SK-N-SH (cell line): ENCODE results near the gene ACOXL. TPM values are rescaled to one million over a fixed set of nuclear protein-coding genes. Genes with fewer than 3 reads are reported as not detected.

Source experiments
- CTCF ChIA-PET: fragments of 300-600, 350-600 bp; formaldehyde crosslinking; extraction: SDS; loops from one replicate; lab custom pipeline; 2021; lab: Yijun Ruan, JAX
- POLR2A ChIA-PET: fragments of 350-600 bp; sonication (Branson Sonifier 250); formaldehyde crosslinking; extraction: SDS; loops from one replicate; lab custom pipeline; 2020; ENCODE audit warnings: antibody characterized with exemption, inconsistent platforms; lab: Yijun Ruan, JAX
- DNase-seq: peaks from one replicate; pipeline ENCODE4 v3.0.0; 2012
- H2AFZ ChIP-seq: fragments of 200-600 bp; sonication (generic); 2 replicates; pipeline ENCODE4 v1.8.1; 2016; ENCODE audit warnings: antibody characterized with exemption, mild to moderate bottlenecking, low read depth
- H3F3A ChIP-seq: fragments of 200-600 bp; sonication (generic); replicated peaks from 2 replicates; pipeline ENCODE3; 2016; ENCODE audit warnings: antibody characterized with exemption, mild to moderate bottlenecking; ENCODE audit not compliant: insufficient read depth
- H3K27ac ChIP-seq, 2 experiments: fragments of 200-500 bp in 1 of 2; fragments of 200-600 bp in 1 of 2; sonication (Bioruptor generic) in 1 of 2; sonication (generic), shearing (Covaris generic) in 1 of 2; 2 replicates each; pipeline versions ENCODE4 v1.5.1 to v1.6.1; 2014 to 2016; ENCODE audit warnings: low read depth in 2 of 2, inconsistent platforms in 1 of 2, low read length in 1 of 2, mild to moderate bottlenecking in 1 of 2, mixed read lengths in 1 of 2
- H3K27me3 ChIP-seq: fragments of 200-600 bp; sonication (generic), shearing (Covaris generic); 2 replicates; pipeline ENCODE4 v1.6.1; 2016; ENCODE audit warnings: mixed run types; ENCODE audit not compliant: insufficient read depth
- H3K36me3 ChIP-seq, 2 experiments: fragments of 200-500 bp in 1 of 2; fragments of 200-600 bp in 1 of 2; sonication (Bioruptor generic) in 1 of 2; sonication (generic) in 1 of 2; replicated peaks in 1 of 2; 2 replicates each; pipeline versions ENCODE3 to v1.5.1; 2014 to 2016; ENCODE audit warnings: low read length in 1 of 2, mild to moderate bottlenecking in 1 of 2; ENCODE audit not compliant: insufficient read depth in 2 of 2, control insufficient read depth in 1 of 2
- H3K4me1 ChIP-seq, 2 experiments: fragments of 200-500 bp in 1 of 2; fragments of 200-600 bp in 1 of 2; sonication (Bioruptor generic) in 1 of 2; sonication (generic), shearing (Covaris generic) in 1 of 2; 2 replicates each; pipeline versions ENCODE4 v1.5.1 to v1.6.1; 2014 to 2016; ENCODE audit warnings: low read depth in 1 of 2, low read length in 1 of 2, mixed run types in 1 of 2; ENCODE audit not compliant: insufficient read depth in 2 of 2, control insufficient read depth in 1 of 2
- H3K4me2 ChIP-seq: fragments of 200-600 bp; sonication (generic), shearing (Covaris generic); 2 replicates; pipeline ENCODE4 v1.6.1; 2017; ENCODE audit warnings: mixed run types
- H3K4me3 ChIP-seq, 2 experiments: fragments of 200-500 bp in 1 of 2; fragments of 200-600 bp in 1 of 2; sonication (Bioruptor generic) in 1 of 2; sonication (generic), shearing (Covaris generic) in 1 of 2; 2 replicates each; pipeline versions ENCODE4 v1.5.1 to v1.8.1; 2014 to 2016; ENCODE audit warnings: low read depth in 2 of 2, inconsistent platforms in 1 of 2, low read length in 1 of 2, mild to moderate bottlenecking in 1 of 2, mixed read lengths in 1 of 2, moderate library complexity in 1 of 2
- H3K79me2 ChIP-seq: fragments of 200-600 bp; sonication (generic); 2 replicates; pipeline ENCODE4 v1.8.1; 2017; ENCODE audit warnings: mild to moderate bottlenecking; ENCODE audit not compliant: insufficient read depth
- H3K9ac ChIP-seq: fragments of 200-600 bp; sonication (generic); 2 replicates; pipeline ENCODE4 v1.6.1; 2017; ENCODE audit warnings: mixed run types
- H3K9me2 ChIP-seq: fragments of 200-600 bp; sonication (generic); 2 replicates; pipeline ENCODE4 v1.6.1; 2017; ENCODE audit warnings: mixed run types
- H3K9me3 ChIP-seq: fragments of 200-600 bp; sonication (generic); 2 replicates; pipeline ENCODE4 v1.6.1; 2017; ENCODE audit warnings: mixed run types, mild to moderate bottlenecking, moderate library complexity
- H4K20me1 ChIP-seq: fragments of 200-600 bp; sonication (generic); 2 replicates; pipeline ENCODE4 v1.6.1; 2017; ENCODE audit warnings: mild to moderate bottlenecking, mixed run types; ENCODE audit not compliant: insufficient read depth
- CHD2 ChIP-seq: fragments of 150-350 bp; IDR thresholded peaks from 2 replicates; pipeline ENCODE4 v1.6.1; 2018; ENCODE audit warnings: low read length; ENCODE audit not compliant: partially characterized antibody
- ELF1 ChIP-seq: IDR thresholded peaks from 2 replicates; pipeline ENCODE4 v1.4.0; 2012
- EP300 ChIP-seq, 2 experiments: IDR thresholded peaks; 2 replicates each; pipeline versions ENCODE4 v1.4.0 to v1.6.1; 2012; ENCODE audit warnings: borderline replicate concordance in 1 of 2, low read depth in 1 of 2, low read length in 1 of 2
- FOSL2 ChIP-seq: IDR thresholded peaks from 2 replicates; pipeline ENCODE4 v1.4.0; 2012; ENCODE audit warnings: low read depth, mild to moderate bottlenecking, moderate library complexity, borderline replicate concordance
- FOXM1 ChIP-seq: IDR thresholded peaks from 2 replicates; pipeline ENCODE4 v1.4.0; 2012; ENCODE audit warnings: low read depth, mild to moderate bottlenecking
- MEF2A ChIP-seq: IDR thresholded peaks from 2 replicates; pipeline ENCODE4 v1.4.0; 2012; ENCODE audit warnings: low read depth, borderline replicate concordance
- MXI1 ChIP-seq: IDR thresholded peaks from 2 replicates; pipeline ENCODE4 v1.6.1; 2012; ENCODE audit warnings: mild to moderate bottlenecking, low read depth, low read length, improper control_type of control experiment
- NFIC ChIP-seq: IDR thresholded peaks from 2 replicates; pipeline ENCODE4 v1.4.0; 2012; ENCODE audit warnings: borderline replicate concordance
- NRF1 ChIP-seq: IDR thresholded peaks from 2 replicates; pipeline ENCODE4 v1.6.1; 2012; ENCODE audit warnings: low read depth, mild to moderate bottlenecking, low read length
- POLR2AphosphoS5 ChIP-seq: IDR thresholded peaks from 2 replicates; pipeline ENCODE4 v1.6.1; 2012; ENCODE audit warnings: low read depth, low read length
- RCOR1 ChIP-seq: fragments of 150-350 bp; IDR thresholded peaks from 2 replicates; pipeline ENCODE4 v1.6.1; 2017; ENCODE audit warnings: antibody characterized with exemption, low read length
- SMC3 ChIP-seq: IDR thresholded peaks from 2 replicates; pipeline ENCODE4 v1.6.1; 2012; ENCODE audit warnings: low read depth, low read length, improper control_type of control experiment
- WGBS: methylation state at CpG from one replicate; pipeline ENCODE4 v1.1.6; 2017; ENCODE audit warnings: low lambda C conversion rate; 5-methylcytosine and 5-hydroxymethylcytosine counted together
- polyA plus RNA-seq, 3 experiments: library from polyadenylated mRNA; depleted of rRNA; stranded (reverse); fragments of >200 nt; gene quantifications; 2 replicates each; pipeline ENCODE4 v1.2.3, GENCODE V29; 2012
- TF ChIP-seq, protein P1 (sequence below): IDR thresholded peaks from 2 replicates; pipeline ENCODE4 v1.4.0; 2012; ENCODE audit warnings: low read depth, borderline replicate concordance
- TF ChIP-seq, protein P2 (sequence below): IDR thresholded peaks from 2 replicates; pipeline ENCODE4; 2012
- TF ChIP-seq, protein P3 (sequence below): fragments of 150-350 bp; IDR thresholded peaks from 2 replicates; pipeline ENCODE4 v1.6.1; 2016; ENCODE audit warnings: mild to moderate bottlenecking, low read depth, low read length

Gene ACOXL
- polyA plus RNA-seq, 1 of the 3 experiments (the other 2 are of a cell fraction) = not detected

DNA sequence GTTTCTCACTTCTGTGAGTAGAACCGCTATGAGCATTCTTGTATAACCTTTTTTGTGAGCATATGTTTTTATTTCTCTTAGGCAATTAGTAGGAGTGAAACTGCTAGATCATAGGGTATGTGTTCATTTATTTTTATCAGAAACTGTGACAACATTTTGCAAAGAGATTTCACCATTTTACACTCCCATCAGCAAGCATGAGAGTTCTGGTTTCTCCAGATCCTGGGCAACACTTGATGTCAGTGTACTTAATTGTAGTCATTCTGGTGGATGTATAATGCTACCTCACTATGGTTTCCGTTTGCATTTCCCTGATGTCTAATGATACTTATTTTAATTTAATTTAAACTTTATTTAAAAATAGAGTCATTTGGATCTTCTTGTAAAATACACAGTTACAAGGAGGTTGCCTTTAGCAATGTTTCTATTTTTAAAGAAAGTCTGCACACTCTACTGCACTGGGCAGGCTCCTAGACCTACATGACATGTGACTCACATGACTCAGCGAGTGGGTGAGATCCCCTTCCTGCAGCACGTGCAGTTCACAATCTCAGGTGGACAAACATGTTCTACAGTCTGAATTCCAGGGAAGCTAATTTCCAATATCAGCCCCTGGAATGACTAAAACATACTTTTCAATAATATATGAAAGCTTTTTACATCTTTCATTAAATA is 261.3 kb downstream of the ACOXL start:
- Histone ChIP-seq H3K4me1 (no peaks in the 10 kb centered on the region), H3K27ac (no peak overlapping the region), H3K4me3 (no peak overlapping the region), H3K4me2 (no peak overlapping the region), H3K27me3 (no peaks in the 10 kb centered on the region; the same call in 1 of the 2 replicates), H3K9ac (no peak overlapping the region), H3F3A (no peaks in the 10 kb centered on the region), H2AFZ (no peak overlapping the region), H3K36me3 (no peaks in the 10 kb centered on the region), H3K79me2 (no peaks in the 10 kb centered on the region), H3K9me3 (no peaks in the 10 kb centered on the region), H3K9me2 (no peaks in the 10 kb centered on the region), H4K20me1 (no peaks in the 10 kb centered on the region)
- 48% methylated on average over 4 of the region's 4 CpGs for WGBS
- TF ChIP-seq SMC3 (no peak), FOXM1 (no peak), CHD2 (no peak), FOSL2 (no peak), ELF1 (no peak), MXI1 (no peak), NRF1 (no peak), RCOR1 (no peak), EP300 (IDR thresholded peaks at IDR 0.05; ENCODE audit: borderline replicate concordance in 1 of 2, low read depth in 1 of 2, low read length in 1 of 2) (no peak), POLR2AphosphoS5 (no peak), MEF2A (no peak), NFIC (no peak)
- TF ChIP-seq, protein P1, sequence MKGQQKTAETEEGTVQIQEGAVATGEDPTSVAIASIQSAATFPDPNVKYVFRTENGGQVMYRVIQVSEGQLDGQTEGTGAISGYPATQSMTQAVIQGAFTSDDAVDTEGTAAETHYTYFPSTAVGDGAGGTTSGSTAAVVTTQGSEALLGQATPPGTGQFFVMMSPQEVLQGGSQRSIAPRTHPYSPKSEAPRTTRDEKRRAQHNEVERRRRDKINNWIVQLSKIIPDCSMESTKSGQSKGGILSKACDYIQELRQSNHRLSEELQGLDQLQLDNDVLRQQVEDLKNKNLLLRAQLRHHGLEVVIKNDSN = no peak
- TF ChIP-seq, protein P2, sequence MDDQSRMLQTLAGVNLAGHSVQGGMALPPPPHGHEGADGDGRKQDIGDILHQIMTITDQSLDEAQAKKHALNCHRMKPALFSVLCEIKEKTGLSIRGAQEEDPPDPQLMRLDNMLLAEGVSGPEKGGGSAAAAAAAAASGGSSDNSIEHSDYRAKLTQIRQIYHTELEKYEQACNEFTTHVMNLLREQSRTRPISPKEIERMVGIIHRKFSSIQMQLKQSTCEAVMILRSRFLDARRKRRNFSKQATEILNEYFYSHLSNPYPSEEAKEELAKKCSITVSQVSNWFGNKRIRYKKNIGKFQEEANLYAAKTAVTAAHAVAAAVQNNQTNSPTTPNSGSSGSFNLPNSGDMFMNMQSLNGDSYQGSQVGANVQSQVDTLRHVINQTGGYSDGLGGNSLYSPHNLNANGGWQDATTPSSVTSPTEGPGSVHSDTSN = no peak
- TF ChIP-seq, protein P3, sequence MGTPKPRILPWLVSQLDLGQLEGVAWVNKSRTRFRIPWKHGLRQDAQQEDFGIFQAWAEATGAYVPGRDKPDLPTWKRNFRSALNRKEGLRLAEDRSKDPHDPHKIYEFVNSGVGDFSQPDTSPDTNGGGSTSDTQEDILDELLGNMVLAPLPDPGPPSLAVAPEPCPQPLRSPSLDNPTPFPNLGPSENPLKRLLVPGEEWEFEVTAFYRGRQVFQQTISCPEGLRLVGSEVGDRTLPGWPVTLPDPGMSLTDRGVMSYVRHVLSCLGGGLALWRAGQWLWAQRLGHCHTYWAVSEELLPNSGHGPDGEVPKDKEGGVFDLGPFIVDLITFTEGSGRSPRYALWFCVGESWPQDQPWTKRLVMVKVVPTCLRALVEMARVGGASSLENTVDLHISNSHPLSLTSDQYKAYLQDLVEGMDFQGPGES = no peak
- no peak for DNase-seq
- ChIA-PET CTCF (interaction anchor here (1.0 kb wide), 1 partner anchor 7 kb away, joined by 3 read pairs; no protein-coding TSS in a partner anchor), POLR2A (no interaction called here)
